Coronary artery (tissue), 2 donors: ENCODE measurements around the gene SEC24C.
"Not testable (repeated sequence)": the region's sequence is repeated elsewhere in the genome, so short reads cannot be mapped to it uniquely, and the experiment has no call there.

Experiments used
- DNase-seq: peaks from one replicate; pipeline ENCODE4 v3.0.0-alpha.2; 2017; ENCODE audit warnings: low spot score
- H3K27ac ChIP-seq, 2 donors: fragments of 200-600 bp; sonication (generic); one replicate each; pipeline ENCODE4 v1.5.1; 2016 to 2019
- H3K4me3 ChIP-seq: fragments of 200-600 bp; sonication (generic); 2 replicates; pipeline ENCODE4 v1.5.1; 2016; ENCODE audit warnings: mild to moderate bottlenecking, moderate library complexity
- CTCF ChIP-seq: fragments of 200-600 bp; sonication (generic); IDR thresholded peaks from one replicate; pipeline ENCODE4 v1.5.1; 2019; ENCODE audit warnings: antibody characterized with exemption

The SEC24C gene

GRCh38 chr10:73716251-73716650, 27.9 kb upstream of the SEC24C start:
- no peak for DNase-seq
- H3K27ac ChIP-seq: no peak overlapping the region
- H3K4me3 ChIP-seq: no peak overlapping the region
- TF ChIP-seq CTCF: no peak

DNA sequence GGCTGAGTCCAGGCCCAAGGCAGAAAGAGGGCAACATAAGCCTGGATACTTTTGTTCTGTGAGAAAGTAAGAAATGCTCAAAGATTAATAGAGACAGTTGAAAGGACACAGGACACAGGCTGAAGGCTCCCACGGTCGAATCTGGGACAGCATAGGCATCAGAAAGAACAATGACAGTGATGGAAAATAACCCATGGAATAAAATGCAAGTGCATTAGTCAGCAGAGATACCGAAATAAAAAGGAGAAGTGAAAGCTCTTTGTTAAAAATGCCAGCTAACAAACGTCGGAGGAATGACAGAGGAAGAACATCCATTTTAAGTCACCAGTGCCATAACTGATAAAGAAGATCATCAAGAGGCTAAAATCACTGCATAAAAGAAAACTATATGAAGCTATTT, 26.6 kb upstream of the SEC24C start:
- no peak overlapping the region for H3K27ac ChIP-seq
- no peak for TF ChIP-seq CTCF
- no peak for DNase-seq
- H3K4me3 ChIP-seq: no peak overlapping the region

GRCh38 chr10:73720561-73720960, 23.6 kb upstream of the SEC24C start:
- H3K4me3 ChIP-seq, DNase-seq: not testable (repeated sequence)
- peak overlapping the region in 1 of 2 donors; percentile 65 for H3K27ac ChIP-seq

DNA sequence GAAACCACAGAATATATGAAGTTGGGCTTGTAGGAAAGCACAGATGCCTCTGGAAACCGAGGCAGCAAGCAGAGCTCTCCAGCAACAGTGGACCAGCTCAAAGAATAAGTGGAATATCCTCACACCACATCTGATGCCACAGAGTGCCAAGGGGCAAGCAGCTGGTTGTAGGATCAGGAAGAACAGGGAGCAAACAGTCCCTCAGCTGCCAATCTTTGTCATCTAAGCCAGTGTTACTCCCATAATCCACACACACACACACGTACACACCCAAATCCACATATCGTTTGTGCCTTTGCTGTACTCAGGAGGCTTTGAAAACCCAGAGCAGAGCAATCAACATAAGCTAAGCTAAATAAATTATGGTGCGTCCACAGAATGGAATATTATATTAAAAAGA, 20.7 kb upstream of the SEC24C start:
- no peak for DNase-seq
- no peak overlapping the region for H3K27ac ChIP-seq
- no peak for TF ChIP-seq CTCF

GRCh38 chr10:73729781-73730152, 14.4 kb upstream of the SEC24C start:
- Histone ChIP-seq H3K27ac (peak overlapping the region; percentile 83 to 97), H3K4me3 (peak overlapping the region; percentile 98)
- DNase-seq: not testable (repeated sequence)

More for the DNA sequence above, 20.7 kb upstream of the SEC24C start:
- H3K4me3 ChIP-seq: no peak overlapping the region

GRCh38 chr10:73730153-73730906, 13.8 kb upstream of the SEC24C start:
- TF ChIP-seq CTCF: no peak
- peak overlapping the region; percentile 83 to 97 for H3K27ac ChIP-seq
- peak; percentile 95 for DNase-seq
- peak overlapping the region; percentile 98 for H3K4me3 ChIP-seq

DNA sequence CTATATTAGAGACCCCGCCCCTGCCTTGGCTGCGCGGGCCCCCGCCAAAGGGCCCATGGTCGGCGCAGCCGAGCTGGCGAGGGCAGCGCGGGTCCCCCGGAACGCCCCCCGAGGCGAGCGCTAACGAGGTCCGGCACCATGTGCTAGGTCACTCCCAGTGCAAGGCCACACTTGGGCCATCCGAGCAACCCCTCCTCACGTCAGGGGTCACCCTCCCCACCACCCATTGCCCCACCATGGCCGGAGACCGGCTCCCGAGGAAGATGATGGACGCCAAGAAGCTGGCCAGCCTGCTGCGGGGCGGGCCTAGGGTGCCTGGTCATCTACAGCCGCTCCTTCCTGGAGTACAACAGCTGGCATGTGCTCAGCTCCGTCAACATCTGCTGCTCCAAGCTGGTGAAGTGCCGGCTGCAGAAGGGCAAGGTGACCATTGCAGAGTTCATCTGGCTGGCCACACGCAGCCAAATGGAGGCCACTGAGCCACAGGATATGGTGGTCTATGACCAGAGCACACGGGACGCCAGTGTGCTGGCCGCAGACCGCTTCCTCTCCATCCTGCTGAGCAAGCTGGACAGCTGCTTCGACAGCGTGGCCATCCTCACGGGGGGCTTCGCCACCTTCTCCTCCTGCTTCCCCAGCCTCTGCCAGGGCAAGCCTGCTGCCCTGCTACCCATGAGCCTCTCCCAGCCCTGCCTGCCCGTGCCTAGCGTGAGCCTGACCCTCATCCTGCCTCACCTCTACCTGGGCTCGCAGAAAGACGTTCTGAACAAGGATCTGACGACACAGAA, 12.4 kb upstream of the SEC24C start:
- Histone ChIP-seq H3K4me3 (peak overlapping the region; percentile 98), H3K27ac (peak overlapping the region in 1 of 2 donors; percentile 12)
- no peak for TF ChIP-seq CTCF
- no peak for DNase-seq

DNA sequence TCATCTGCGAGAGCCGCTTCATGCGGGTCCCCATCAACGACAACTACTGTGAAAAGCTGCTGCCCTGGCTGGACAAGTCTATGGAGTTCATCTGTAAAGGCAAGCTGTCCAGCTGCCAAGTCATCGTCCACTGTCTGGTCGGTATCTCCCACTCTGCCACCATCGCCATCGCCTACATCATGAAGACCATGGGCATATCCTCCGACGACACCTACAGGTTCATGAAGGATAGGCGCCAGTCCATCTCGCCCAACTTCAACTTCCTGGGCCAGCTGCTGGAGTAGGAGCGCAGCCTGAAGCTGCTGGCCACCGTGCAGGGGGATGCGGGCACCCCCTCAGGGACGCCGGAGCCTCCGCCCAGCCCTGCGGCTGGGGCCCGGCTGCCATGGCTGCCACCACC, 11.7 kb upstream of the SEC24C start:
- Histone ChIP-seq H3K27ac (no peak overlapping the region), H3K4me3 (no peak overlapping the region)
- TF ChIP-seq CTCF: no peak
- no peak for DNase-seq
